HepG2 (cell line): Measurements from ENCODE around the gene IGSF21. TPM values are rescaled to one million over a fixed set of nuclear protein-coding genes. Genes with fewer than 3 reads are reported as not detected.

Source experiments
- CEBPZ ChIP-seq: IDR thresholded peaks from 2 replicates; pipeline ENCODE4 v1.6.1; 2012; ENCODE audit warnings: low read length, improper control_type of control experiment
- HMG20B ChIP-seq: conservative IDR thresholded peaks from 2 replicates; pipeline ENCODE4 v1.6.1; 2016; ENCODE audit warnings: missing genetic modification reagents, missing compliant biosample characterization
- LCORL ChIP-seq, 2 experiments: fragments of 450-650 bp in 1 of 2; sonication (generic) in 1 of 2; formaldehyde crosslinking in 1 of 2; IDR thresholded peaks; 2 replicates each; pipeline versions ENCODE4 v1.5.0 to v1.6.1; 2017 to 2020; ENCODE audit warnings: antibody characterized with exemption in 1 of 2, missing genetic modification reagents in 1 of 2
- SNRNP70 ChIP-seq: fragments of 200-400 bp; formaldehyde crosslinking; IDR thresholded peaks from 2 replicates; pipeline ENCODE4 v1.6.1; 2017; ENCODE audit warnings: mild to moderate bottlenecking, low read depth, low read length, moderate library complexity
- TARDBP ChIP-seq: sonication (generic); formaldehyde crosslinking; IDR thresholded peaks from 2 replicates; pipeline ENCODE4 v1.8.0; 2022; ENCODE audit warnings: mild to moderate bottlenecking, missing genetic modification reagents
- ZBTB39 ChIP-seq: sonication (generic); formaldehyde crosslinking; IDR thresholded peaks from 2 replicates; pipeline ENCODE4 v1.5.0; 2020; ENCODE audit warnings: missing genetic modification reagents
- ZNF746 ChIP-seq: sonication (generic); formaldehyde crosslinking; IDR thresholded peaks from 2 replicates; pipeline ENCODE4 v1.8.0; 2022; ENCODE audit warnings: mild to moderate bottlenecking, missing genetic modification reagents
- ZNF768 ChIP-seq: sonication (generic); formaldehyde crosslinking; IDR thresholded peaks from 2 replicates; pipeline ENCODE4 v1.4.0; 2020; ENCODE audit warnings: missing genetic modification reagents
- polyA plus RNA-seq, 8 experiments: library from polyadenylated mRNA; depleted of rRNA in 3 of 8; stranded (reverse) in 7 of 8; unstranded in 1 of 8; fragments of >200 nt; fragmentation: Illumina TruSeq in 4 of 8; extraction: Trizol in 4 of 8; gene quantifications; 2 replicates each; pipeline versions ENCODE4 v1.2.1 to v1.2.3, GENCODE V29; 2011 to 2016; ENCODE audit warnings: low read depth in 4 of 8, missing spikeins in 1 of 8, mixed read lengths in 1 of 8; ENCODE audit not compliant: insufficient read depth in 1 of 8
- total RNA-seq, 5 experiments: library from RNA; depleted of rRNA; stranded (reverse); fragments of >200 nt; fragmentation: Illumina TruSeq; extraction: Trizol; gene quantifications; 2 replicates each; pipeline ENCODE4 v1.2.3, GENCODE V29; 2016; ENCODE audit warnings: low read depth in 1 of 5

IGSF21 gene
- total and polyA plus RNA-seq, 2 of the 13 experiments (the other 11 are each of a cell fraction or from before 2014, with no cell fraction given): not detected

GRCh38 chr1:18099026-18099425 lies 8.6 kb upstream of the IGSF21 start (continued):
- no peak for TF ChIP-seq CEBPZ
- TF ChIP-seq SNRNP70: no peak
- no peak for TF ChIP-seq LCORL (IDR thresholded peaks at IDR 0.05)
- TF ChIP-seq LCORL (CRISPR knock-in tag; IDR thresholded peaks at IDR 0.05): no peak
- TF ChIP-seq ZNF746 (CRISPR knock-in tag): no peak
- TF ChIP-seq ZBTB39: no peak
- no peak for TF ChIP-seq HMG20B (CRISPR knock-in tag)
- TF ChIP-seq TARDBP: no peak
- no peak for TF ChIP-seq ZNF768 (CRISPR knock-in tag)
